ENCODE measurements around the gene HTR4.

GRCh38 chr5:148684528-148684927 is 30.2 kb upstream of the HTR4 start:
- TF ChIP-seq POLR2AphosphoS5 (IDR thresholded peaks at IDR 0.05; ENCODE audit: low read depth, low read length) (no peak), RFX5 (IDR thresholded peaks at IDR 0.05; ENCODE audit: low read length) (no peak), TCF12 (IDR thresholded peaks at IDR 0.05) (no peak), MXI1 (IDR thresholded peaks at IDR 0.05; ENCODE audit: low read depth, low read length) (no peak), SIN3A (IDR thresholded peaks at IDR 0.05; ENCODE audit: borderline replicate concordance, low read depth, low read length) (no peak)
- TF ChIP-seq, protein P1, sequence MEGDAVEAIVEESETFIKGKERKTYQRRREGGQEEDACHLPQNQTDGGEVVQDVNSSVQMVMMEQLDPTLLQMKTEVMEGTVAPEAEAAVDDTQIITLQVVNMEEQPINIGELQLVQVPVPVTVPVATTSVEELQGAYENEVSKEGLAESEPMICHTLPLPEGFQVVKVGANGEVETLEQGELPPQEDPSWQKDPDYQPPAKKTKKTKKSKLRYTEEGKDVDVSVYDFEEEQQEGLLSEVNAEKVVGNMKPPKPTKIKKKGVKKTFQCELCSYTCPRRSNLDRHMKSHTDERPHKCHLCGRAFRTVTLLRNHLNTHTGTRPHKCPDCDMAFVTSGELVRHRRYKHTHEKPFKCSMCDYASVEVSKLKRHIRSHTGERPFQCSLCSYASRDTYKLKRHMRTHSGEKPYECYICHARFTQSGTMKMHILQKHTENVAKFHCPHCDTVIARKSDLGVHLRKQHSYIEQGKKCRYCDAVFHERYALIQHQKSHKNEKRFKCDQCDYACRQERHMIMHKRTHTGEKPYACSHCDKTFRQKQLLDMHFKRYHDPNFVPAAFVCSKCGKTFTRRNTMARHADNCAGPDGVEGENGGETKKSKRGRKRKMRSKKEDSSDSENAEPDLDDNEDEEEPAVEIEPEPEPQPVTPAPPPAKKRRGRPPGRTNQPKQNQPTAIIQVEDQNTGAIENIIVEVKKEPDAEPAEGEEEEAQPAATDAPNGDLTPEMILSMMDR (IDR thresholded peaks at IDR 0.05) = no peak

Data from SK-N-SH (cell line).